NCI-H82 treated with DMSO at 0.1 percent for 48 hours (cell line): Measurements from ENCODE around the gene TNNT1.
"Not testable (repeated sequence)": the region's sequence is repeated elsewhere in the genome, so short reads cannot be mapped to it uniquely, and the experiment has no call there.

Experiments
- DNase-seq: peaks from one replicate; lab custom pipeline; 2025; ENCODE audit not compliant: unreplicated experiment; lab: John Stamatoyannopoulos, UW

The TNNT1 gene

DNA sequence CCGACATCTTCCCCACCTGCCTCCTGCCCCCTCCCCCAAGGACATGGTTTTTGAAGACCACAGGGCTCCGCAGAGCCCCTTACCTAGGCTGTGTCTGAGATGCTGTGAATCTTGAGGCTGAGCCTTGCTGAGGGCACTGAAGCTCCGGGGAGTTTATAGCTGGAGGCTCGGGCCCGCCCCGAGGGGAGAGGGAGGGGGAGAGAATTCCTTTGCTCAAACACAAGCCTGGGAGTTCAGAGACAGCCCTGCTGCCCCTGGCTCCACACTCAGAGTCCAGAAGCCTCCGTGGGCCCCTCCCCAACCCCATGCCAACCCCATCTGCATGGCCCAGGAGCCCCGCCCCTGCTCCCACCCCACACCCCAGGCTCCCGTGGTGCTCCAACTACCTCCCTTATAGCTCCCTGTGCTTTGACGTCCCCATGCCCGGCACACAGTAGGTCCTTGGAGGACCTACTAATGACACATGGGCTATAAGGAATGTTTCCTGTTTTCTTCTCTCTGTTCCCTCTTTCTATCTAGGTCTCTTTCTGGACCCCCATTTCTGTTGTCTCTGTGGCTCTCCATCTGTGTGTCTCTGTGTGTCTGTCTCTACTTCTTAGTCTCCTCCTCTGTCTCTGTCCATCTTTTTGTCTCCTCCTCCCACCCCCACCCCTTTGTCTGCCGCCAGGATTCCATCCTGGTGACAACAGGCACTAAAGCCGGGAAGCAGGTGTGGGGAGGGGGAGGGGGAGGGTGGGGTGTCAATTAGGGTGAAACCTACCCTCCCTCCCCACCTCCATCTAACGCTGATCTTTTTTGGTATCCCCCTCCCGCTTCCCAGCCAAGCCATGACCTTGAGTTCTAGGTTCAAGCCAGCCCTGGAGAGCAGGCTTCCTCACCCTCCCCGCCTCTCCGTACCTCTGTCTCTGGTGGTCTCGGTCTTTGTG, at the start of gene TNNT1:
Gene TNNT1, minus strand, starts transcription at position 129 of the 926 bp plus-strand sequence. CDS start 2,049 bp downstream, outside the sequence.
- DNase-seq: peak; percentile 14

DNA sequence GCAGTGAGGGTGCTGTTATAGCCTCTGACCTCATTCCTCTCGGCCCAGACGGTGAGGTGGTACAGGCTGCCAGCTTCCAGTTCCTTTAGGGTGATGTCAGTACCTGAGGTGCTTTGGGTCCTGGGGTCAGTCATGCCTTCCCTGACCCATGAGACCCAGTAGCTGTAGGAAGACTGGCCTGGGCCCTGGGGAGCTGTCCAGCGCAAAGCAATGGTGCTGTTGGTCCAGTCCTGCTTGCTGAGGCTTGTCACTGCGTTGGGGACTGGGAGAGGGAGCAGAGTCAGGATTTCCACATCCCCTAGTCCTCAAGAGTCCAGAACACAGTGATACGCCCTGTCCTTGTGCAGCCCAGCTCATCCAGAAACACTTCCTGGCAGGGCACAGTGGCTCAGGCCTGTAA, 49.6 kb upstream of the TNNT1 start:
- no peak for DNase-seq

GRCh38 chr19:55197528-55197927, 48.5 kb upstream of the TNNT1 start:
- DNase-seq: peak; percentile 19

GRCh38 chr19:55196803-55197202, 47.8 kb upstream of the TNNT1 start:
- no peak for DNase-seq

DNA sequence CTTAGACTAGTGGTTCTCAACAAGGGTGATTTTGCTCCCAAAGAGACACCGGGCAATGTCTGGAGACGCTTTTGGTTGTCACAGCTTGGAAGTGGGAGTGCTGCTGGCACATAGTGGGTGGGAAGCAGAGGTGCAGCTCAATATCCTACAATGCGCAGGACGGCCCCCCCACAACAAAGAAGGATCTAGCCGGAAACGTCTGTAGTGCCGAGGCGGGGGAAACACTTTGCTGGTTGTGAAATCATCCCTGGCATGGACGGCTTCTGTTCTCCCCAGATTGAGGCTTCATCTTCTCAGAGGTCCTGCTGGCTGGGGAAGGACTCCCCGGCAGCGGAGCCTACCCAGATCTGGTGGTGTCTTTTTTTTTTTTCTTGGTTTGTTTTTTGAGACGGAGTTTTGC, 44.5 kb upstream of the TNNT1 start:
- no peak for DNase-seq

DNA sequence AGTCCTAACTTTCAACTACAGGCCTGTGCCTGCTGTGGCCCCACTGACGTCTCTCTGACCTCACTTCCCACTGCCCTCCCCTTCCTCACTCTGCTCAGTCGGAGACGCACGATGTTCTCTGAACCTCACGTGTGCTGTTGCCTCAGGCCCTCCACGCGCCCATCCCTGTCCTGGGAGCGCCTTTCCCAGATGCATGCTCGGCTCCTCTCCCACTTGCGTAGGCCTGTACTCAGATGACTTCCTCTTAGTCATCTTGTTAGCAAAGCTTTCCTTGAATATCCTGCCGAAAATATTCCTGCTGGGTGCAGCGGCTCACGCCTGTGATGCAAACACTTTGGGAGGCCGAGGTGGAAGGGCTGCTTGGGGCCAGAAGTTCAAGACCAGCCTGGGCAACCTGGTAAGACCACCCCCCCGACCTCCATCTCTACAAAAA, 40.4 kb upstream of the TNNT1 start:
- DNase-seq: no peak

- no peak for DNase-seq
Measured at GRCh38 chr19:55188625-55189024, 39.6 kb upstream of the TNNT1 start.

GRCh38 chr19:55186080-55186479, 37.1 kb upstream of the TNNT1 start:
- no peak for DNase-seq

GRCh38 chr19:55181740-55182139, 32.7 kb upstream of the TNNT1 start:
- DNase-seq: no peak

DNA sequence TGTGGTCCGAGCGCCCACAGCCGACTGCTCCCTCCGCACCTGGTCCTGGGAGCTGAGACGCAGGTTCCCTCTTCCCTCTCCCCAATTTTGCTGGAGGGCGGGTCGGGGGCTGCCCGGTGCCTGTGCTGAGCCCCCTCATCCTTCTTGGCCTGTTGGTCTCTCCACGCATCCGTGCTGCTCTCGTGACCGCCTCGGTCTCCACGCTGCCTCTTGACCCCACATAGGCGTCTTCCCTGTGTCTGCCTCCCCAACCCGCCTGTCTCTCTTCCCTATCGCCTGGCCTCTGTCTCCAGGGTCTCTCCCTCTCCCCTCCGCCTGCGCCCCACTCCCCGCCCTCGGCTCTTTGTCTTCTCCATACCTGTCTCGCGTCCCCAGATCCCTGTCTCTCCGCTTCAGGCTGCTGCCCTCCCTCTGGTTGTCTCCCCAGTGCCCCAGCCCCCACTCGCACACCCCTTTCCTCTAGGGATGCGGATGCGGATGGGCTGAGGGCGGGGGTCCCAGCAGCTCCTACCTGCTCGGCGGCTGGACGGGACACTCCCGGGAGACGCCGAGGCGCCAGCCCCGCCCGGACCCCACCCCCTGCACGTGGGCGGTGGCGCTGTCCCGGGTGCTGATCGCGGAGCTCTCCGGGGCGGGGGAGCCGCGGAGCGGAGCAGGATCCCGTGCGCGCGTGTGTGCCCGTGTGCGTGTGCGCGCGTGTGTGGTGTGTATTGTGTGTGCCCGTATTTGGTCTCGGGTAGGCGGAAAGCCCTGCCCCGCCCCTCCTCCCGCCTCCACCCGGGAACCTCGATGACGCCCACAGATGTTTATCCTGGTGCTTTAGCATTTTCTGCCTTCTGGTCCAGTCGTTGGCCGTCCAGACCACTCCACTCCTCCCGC, 30.8 kb upstream of the TNNT1 start, which contains the start of gene SYT5:
Gene SYT5, minus strand, starts transcription at position 684 of the 879 bp plus-strand sequence. CDS start 1,248 bp downstream, outside the sequence.
- no peak for DNase-seq

- DNase-seq: peak; percentile 57
Measured at GRCh38 chr19:55178781-55179599, 30.0 kb upstream of the TNNT1 start.

DNA sequence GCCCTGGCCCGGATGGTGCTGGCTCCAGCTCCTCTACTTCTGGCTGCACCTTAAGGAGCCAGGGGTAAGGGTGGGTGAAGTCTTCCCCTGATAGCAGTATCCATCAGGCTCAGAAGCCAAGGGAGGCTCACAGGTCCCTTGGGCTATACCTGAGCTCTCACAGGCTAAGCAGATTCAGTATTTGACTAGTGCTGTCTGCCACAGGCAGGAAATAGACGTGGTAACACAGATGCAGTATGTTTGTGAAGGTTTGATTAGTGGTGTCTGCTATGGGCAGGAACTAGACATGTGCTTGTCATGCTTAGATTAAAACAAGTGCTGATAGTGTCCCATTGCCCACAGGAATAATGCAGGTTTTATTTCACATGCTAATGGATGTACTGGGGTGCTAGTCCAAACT, 27.1 kb upstream of the TNNT1 start:
- DNase-seq: no peak

DNA sequence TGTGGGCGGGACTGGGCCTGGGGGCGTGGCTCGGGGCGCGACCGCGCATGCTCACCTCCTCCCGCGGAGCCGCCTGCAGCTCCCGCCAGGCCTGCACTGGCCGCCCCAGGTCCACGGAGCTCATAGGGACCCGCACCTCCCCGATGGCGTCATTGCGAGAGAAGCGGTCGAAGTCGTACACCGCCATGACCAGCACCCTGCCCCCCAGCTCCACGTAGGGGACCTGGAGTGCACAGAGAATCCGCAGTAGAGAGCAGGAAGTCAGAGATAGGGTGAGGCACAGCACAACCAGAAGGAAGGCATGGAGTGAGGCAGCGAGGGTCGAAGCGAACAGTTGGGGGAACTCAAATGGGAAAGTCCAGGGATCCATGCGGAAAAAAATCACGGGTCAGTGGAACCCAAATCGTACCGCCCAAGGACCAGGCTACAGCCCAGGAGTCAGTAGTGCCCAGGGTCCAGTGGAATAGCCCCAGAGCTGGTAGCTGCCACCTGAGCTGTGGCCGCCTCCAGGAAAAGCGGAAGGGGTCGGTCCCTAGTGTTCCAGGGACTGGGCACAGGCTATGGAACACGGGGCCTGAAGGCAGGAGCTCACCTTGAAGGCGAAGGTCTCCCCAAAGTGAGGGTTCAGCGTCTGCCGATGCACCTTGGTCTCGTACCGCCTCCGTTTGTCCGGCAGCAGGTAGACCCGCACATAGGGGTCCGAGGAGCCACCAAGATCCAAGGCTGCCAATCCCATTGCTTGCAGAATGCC, 26.3 kb upstream of the TNNT1 start:
- no peak for DNase-seq

DNA sequence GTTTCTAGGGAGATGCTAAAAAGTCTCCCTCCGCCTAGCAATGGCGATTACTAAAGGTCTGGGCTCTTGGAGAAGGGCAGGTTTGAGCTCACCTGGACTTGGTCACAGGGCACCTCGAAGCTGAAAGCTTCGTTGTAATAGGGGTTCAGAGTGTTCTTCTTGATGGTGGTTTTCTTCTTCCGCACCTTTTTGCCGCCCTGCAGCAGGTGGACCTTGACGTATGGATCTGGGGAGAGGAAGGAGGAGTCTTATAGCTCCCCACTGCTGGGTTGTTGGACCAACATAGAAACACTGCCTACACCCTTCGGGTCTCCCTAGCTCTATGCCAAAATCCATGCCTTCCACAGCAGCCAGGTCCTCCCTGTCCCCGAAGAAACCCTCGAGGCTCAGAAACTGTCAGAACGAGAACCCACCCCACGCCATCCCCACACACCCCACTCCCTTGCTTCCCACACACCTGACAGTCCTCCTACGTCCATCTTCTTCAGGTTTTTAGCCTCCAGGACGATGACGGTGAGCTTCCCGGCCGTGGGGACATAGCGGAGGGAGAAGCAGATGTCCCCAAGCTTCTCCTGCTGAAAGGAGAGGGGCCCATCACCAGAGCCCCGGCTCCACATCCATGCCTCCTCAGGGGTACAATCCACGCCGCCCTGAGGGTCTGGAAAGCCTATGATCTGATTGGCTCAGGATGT, 25.6 kb upstream of the TNNT1 start:
- no peak for DNase-seq

GRCh38 chr19:55173714-55174409, 24.9 kb upstream of the TNNT1 start:
- DNase-seq: peak; percentile 57

DNA sequence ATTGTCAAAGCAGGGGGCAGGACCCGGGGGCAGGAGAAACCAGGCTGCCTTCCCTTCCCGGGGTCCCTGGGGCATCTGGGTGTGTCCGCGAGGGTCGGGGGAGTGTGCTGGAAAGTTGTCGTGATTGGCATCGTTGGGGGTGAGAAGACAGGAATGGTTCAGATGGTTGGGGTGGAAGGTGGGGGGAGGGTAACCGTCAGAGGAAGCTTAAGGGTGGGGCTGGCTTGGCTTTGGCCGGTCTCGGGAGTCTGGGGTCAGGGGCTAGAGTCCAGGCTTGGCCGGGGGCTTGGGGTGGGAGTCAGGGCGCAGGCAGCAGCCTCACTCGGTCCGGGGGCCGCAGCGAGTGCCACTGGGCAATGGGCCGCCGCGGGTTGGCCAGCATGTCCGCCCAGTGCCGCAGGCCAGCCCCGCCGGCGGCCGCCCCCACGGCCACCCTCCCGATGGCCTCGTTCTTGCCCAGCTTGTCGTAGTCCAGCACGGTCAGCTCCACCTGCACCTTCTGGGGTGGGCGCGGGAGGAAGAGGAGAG, 24.2 kb upstream of the TNNT1 start:
- DNase-seq: no peak

DNA sequence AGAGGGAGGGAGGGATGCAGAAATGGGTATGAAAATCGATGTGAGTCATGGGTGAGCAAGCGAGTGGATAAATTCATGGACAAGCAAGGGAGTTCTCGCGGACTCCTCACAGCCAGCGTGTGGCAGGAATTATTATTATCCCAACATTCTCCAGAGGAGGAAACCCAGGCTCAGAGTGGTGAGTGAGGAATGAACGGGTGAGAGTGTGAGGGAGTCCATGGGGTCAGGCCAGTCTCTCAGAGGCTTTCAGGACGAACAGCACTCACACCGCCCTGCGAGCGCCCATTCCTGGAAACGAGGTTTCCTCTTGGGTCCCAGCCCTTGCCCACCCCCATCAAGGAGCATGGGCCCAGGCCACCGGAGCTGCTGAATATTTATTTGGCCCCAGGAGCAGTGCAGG, 23.7 kb upstream of the TNNT1 start:
- no peak for DNase-seq

DNA sequence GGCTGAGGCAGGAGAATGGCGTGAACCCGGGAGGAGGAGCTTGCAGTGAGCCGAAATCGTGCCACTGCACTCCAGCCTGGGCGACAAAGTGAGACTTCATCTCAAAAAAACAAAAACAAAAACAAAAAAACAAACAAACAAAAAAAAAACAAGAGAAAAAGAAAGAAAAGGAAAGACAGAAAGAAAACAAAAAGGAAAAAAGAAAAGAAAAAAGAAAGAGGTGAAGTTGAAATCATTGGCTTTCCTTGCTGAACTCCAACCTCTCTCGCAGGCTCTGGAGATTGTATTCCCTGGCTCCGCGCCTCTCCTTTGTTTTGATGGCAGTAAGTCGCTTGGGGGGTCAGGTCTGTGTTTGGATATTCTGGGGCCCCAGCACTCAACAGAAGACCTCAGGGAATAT, 23.3 kb upstream of the TNNT1 start:
- not testable (repeated sequence) for DNase-seq

DNA sequence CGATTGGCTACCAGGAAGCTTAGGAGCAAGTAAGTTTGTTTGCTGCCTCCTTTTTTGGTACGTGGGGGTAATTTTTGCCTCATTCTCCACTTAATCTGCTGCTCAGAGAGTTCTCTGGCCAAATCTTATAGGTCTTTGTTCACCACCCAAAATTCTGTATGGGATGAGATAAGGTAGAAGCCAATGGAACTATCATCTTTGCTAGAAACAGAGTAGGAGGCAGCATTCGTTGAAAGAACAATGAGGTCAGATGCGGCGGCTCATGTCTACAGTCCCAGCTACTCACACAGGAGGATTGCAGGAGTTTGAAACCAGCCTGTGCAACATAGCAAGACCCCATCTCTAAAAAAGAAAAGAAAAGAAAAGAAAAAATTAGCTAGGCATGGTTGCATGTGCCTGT, 22.4 kb upstream of the TNNT1 start:
- no peak for DNase-seq
